Measurements from ENCODE around the gene STX3.

STX3 gene

GRCh38 chr11:59766542-59767224 lies 11.5 kb downstream of the STX3 start:
- H3K27ac ChIP-seq (ENCODE audit: low read depth, low read length): no peak overlapping the region
- no peaks in the 10 kb centered on the region for H4K20me1 ChIP-seq (ENCODE audit: control insufficient read depth, insufficient read depth, low read depth, low read length)
- no peaks in the 10 kb centered on the region for H3K36me3 ChIP-seq (ENCODE audit: control insufficient read depth, low read length)
- H3K9me3 ChIP-seq (ENCODE audit: control insufficient read depth, insufficient read depth, low read length): no peaks in the 10 kb centered on the region
- TF ChIP-seq, protein P1, sequence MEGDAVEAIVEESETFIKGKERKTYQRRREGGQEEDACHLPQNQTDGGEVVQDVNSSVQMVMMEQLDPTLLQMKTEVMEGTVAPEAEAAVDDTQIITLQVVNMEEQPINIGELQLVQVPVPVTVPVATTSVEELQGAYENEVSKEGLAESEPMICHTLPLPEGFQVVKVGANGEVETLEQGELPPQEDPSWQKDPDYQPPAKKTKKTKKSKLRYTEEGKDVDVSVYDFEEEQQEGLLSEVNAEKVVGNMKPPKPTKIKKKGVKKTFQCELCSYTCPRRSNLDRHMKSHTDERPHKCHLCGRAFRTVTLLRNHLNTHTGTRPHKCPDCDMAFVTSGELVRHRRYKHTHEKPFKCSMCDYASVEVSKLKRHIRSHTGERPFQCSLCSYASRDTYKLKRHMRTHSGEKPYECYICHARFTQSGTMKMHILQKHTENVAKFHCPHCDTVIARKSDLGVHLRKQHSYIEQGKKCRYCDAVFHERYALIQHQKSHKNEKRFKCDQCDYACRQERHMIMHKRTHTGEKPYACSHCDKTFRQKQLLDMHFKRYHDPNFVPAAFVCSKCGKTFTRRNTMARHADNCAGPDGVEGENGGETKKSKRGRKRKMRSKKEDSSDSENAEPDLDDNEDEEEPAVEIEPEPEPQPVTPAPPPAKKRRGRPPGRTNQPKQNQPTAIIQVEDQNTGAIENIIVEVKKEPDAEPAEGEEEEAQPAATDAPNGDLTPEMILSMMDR (IDR thresholded peaks at IDR 0.05; ENCODE audit: low read depth, low read length, poor library complexity, severe bottlenecking): no peak
- no peak for TF ChIP-seq EZH2phosphoT487 (IDR thresholded peaks at IDR 0.05; ENCODE audit: borderline replicate concordance, low read length)
- H3K79me2 ChIP-seq (ENCODE audit: control insufficient read depth, low read length): no peaks in the 10 kb centered on the region
- H3K27me3 ChIP-seq (ENCODE audit: control insufficient read depth, low read length): no peaks in the 10 kb centered on the region
- no peaks in the 10 kb centered on the region for H3K9me2 ChIP-seq (replicated peaks; ENCODE audit: control insufficient read depth, low read length)
- no peak overlapping the region for H3K4me3 ChIP-seq (ENCODE audit: low read length)
- H3K4me1 ChIP-seq (ENCODE audit: control insufficient read depth, low read length): peaks cover 4% of the 10 kb centered on the region
- H3F3A ChIP-seq (ENCODE audit: control insufficient read depth, insufficient read depth): no peaks in the 10 kb centered on the region
- H3K4me2 ChIP-seq (ENCODE audit: low read length): no peak overlapping the region

GRCh38 chr11:59767225-59767611 lies 12.0 kb downstream of the STX3 start:
- no peaks in the 10 kb centered on the region for H3F3A ChIP-seq (ENCODE audit: control insufficient read depth, insufficient read depth)
- H3K4me2 ChIP-seq (ENCODE audit: low read length): no peak overlapping the region
- no peak overlapping the region for H3K4me3 ChIP-seq (ENCODE audit: low read length)
- H3K9me2 ChIP-seq (replicated peaks; ENCODE audit: control insufficient read depth, low read length): no peaks in the 10 kb centered on the region
- no peaks in the 10 kb centered on the region for H3K36me3 ChIP-seq (ENCODE audit: control insufficient read depth, low read length)
- H3K27me3 ChIP-seq (ENCODE audit: control insufficient read depth, low read length): no peaks in the 10 kb centered on the region
- H3K9me3 ChIP-seq (ENCODE audit: control insufficient read depth, insufficient read depth, low read length): no peaks in the 10 kb centered on the region
- H4K20me1 ChIP-seq (ENCODE audit: control insufficient read depth, insufficient read depth, low read depth, low read length): no peaks in the 10 kb centered on the region
- TF ChIP-seq EZH2phosphoT487 (IDR thresholded peaks at IDR 0.05; ENCODE audit: borderline replicate concordance, low read length): no peak
- TF ChIP-seq, protein P1 (IDR thresholded peaks at IDR 0.05; ENCODE audit: low read depth, low read length, poor library complexity, severe bottlenecking): no peak
- H3K4me1 ChIP-seq (ENCODE audit: control insufficient read depth, low read length): peaks cover 9% of the 10 kb centered on the region
- H3K27ac ChIP-seq (ENCODE audit: low read depth, low read length): no peak overlapping the region
- no peaks in the 10 kb centered on the region for H3K79me2 ChIP-seq (ENCODE audit: control insufficient read depth, low read length)

GRCh38 chr11:59769111-59769510 lies 13.9 kb downstream of the STX3 start:
- H3K36me3 ChIP-seq (ENCODE audit: control insufficient read depth, low read length): no peaks in the 10 kb centered on the region
- peaks cover 18% of the 10 kb centered on the region for H3K4me1 ChIP-seq (ENCODE audit: control insufficient read depth, low read length)
- no peaks in the 10 kb centered on the region for H3K9me2 ChIP-seq (replicated peaks; ENCODE audit: control insufficient read depth, low read length)
- no peaks in the 10 kb centered on the region for H3F3A ChIP-seq (ENCODE audit: control insufficient read depth, insufficient read depth)
- H4K20me1 ChIP-seq (ENCODE audit: control insufficient read depth, insufficient read depth, low read depth, low read length): no peaks in the 10 kb centered on the region
- H3K4me2 ChIP-seq (ENCODE audit: low read length): no peak overlapping the region
- no peaks in the 10 kb centered on the region for H3K79me2 ChIP-seq (ENCODE audit: control insufficient read depth, low read length)
- H3K27ac ChIP-seq (ENCODE audit: low read depth, low read length): no peak overlapping the region
- H3K4me3 ChIP-seq (ENCODE audit: low read length): no peak overlapping the region
- no peaks in the 10 kb centered on the region for H3K9me3 ChIP-seq (ENCODE audit: control insufficient read depth, insufficient read depth, low read length)
- no peak for TF ChIP-seq EZH2phosphoT487 (IDR thresholded peaks at IDR 0.05; ENCODE audit: borderline replicate concordance, low read length)
- TF ChIP-seq, protein P1 (IDR thresholded peaks at IDR 0.05; ENCODE audit: low read depth, low read length, poor library complexity, severe bottlenecking): no peak
- H3K27me3 ChIP-seq (ENCODE audit: control insufficient read depth, low read length): no peaks in the 10 kb centered on the region
